GM23338 (cell line): ENCODE results near the gene IL10. TPM values are rescaled to one million over a fixed set of nuclear protein-coding genes. Genes with fewer than 3 reads are reported as not detected.
A peak's percentile ranks its signal among the peaks of the same experiment; 100 is the strongest.

Source experiments
- ATAC-seq: fragments of 200-7000 bp; cut with Tn5 transposase; 3 replicates; pipeline ENCODE4 v1.9.1; 2020
- DNase-seq: peaks from one replicate; pipeline ENCODE4 v3.0.0-alpha.2; 2015; ENCODE audit warnings: low spot score
- H2AFZ ChIP-seq: fragments of 200-600 bp; sonication (generic); 2 replicates; pipeline ENCODE4 v1.8.0; 2016; ENCODE audit warnings: antibody characterized with exemption, mild to moderate bottlenecking, moderate library complexity
- H3F3A ChIP-seq: fragments of 200-600 bp; sonication (generic); replicated peaks from 2 replicates; pipeline ENCODE4 v1.8.0; 2017; ENCODE audit warnings: antibody characterized with exemption, mixed run types, low read depth
- H3K27ac ChIP-seq: fragments of 200-600 bp; sonication (generic); 2 replicates; pipeline ENCODE4 v1.6.1; 2016; ENCODE audit warnings: low read depth
- H3K27me3 ChIP-seq: fragments of 200-600 bp; sonication (generic); 2 replicates; pipeline ENCODE4 v1.8.0; 2016; ENCODE audit warnings: mild to moderate bottlenecking, mixed run types, moderate library complexity; ENCODE audit not compliant: insufficient read depth
- H3K36me3 ChIP-seq: fragments of 200-600 bp; sonication (generic); 2 replicates; pipeline ENCODE4 v1.8.0; 2016; ENCODE audit warnings: mild to moderate bottlenecking; ENCODE audit not compliant: insufficient read depth
- H3K4me1 ChIP-seq: fragments of 200-600 bp; sonication (generic); 2 replicates; pipeline ENCODE4 v1.8.0; 2016; ENCODE audit warnings: mild to moderate bottlenecking, moderate library complexity; ENCODE audit not compliant: insufficient read depth
- H3K4me2 ChIP-seq: fragments of 200-600 bp; sonication (generic); 2 replicates; pipeline ENCODE4 v1.7.1; 2017; ENCODE audit warnings: mixed run types
- H3K4me3 ChIP-seq: fragments of 200-600 bp; sonication (generic); 2 replicates; pipeline ENCODE4 v1.6.1; 2016; ENCODE audit warnings: mixed run types
- H3K79me2 ChIP-seq: fragments of 200-600 bp; sonication (generic); replicated peaks from 2 replicates; pipeline ENCODE4 v1.8.0; 2017; ENCODE audit warnings: mild to moderate bottlenecking; ENCODE audit not compliant: insufficient read depth
- H3K9me2 ChIP-seq: fragments of 200-600 bp; sonication (generic); 2 replicates; pipeline ENCODE4 v1.8.0; 2017; ENCODE audit not compliant: insufficient read depth
- H4K20me1 ChIP-seq: fragments of 200-600 bp; sonication (generic); replicated peaks from 2 replicates; pipeline ENCODE4 v1.8.0; 2017; ENCODE audit warnings: mild to moderate bottlenecking; ENCODE audit not compliant: insufficient read depth
- H3K27ac Mint-ChIP-seq: 2 replicates; pipeline ENCODE4 v1.8.0; 2020; ENCODE audit warnings: inconsistent platforms, mild to moderate bottlenecking, moderate library complexity, mixed read lengths
- H3K27me3 Mint-ChIP-seq: 3 replicates; pipeline ENCODE4 v1.8.0; 2022; ENCODE audit warnings: low read depth, mild to moderate bottlenecking, moderate library complexity, mixed read lengths, inconsistent platforms; ENCODE audit not compliant: insufficient read depth, poor library complexity
- H3K36me3 Mint-ChIP-seq: 3 replicates; pipeline ENCODE4 v1.8.0; 2021; ENCODE audit warnings: low read depth, mild to moderate bottlenecking, inconsistent platforms, moderate library complexity, mixed read lengths
- H3K4me1 Mint-ChIP-seq: 3 replicates; pipeline ENCODE4 v1.8.0; 2020; ENCODE audit warnings: mild to moderate bottlenecking, inconsistent platforms, mixed read lengths
- H3K4me3 Mint-ChIP-seq: 3 replicates; pipeline ENCODE4 v1.8.0; 2021; ENCODE audit warnings: moderate library complexity, mild to moderate bottlenecking, inconsistent platforms, mixed read lengths
- H3K9me3 Mint-ChIP-seq: 3 replicates; pipeline ENCODE4 v1.8.0; 2020; ENCODE audit warnings: moderate library complexity, mild to moderate bottlenecking, inconsistent platforms, mixed read lengths
- CREB1 ChIP-seq: fragments of 250-450 bp; sonication (Bioruptor Pico); IDR thresholded peaks from 2 replicates; pipeline ENCODE4 v1.5.0; 2020; ENCODE audit warnings: low read depth, mild to moderate bottlenecking, moderate library complexity
- EZH2phosphoT487 ChIP-seq: fragments of 200-600 bp; sonication (generic); IDR thresholded peaks from one replicate; pipeline ENCODE4 v1.8.1; 2018; ENCODE audit warnings: antibody characterized with exemption; ENCODE audit not compliant: unreplicated experiment
- JUNB ChIP-seq: IDR thresholded peaks from one replicate; pipeline ENCODE4 v1.6.1; 2016; ENCODE audit warnings: antibody characterized with exemption; ENCODE audit not compliant: unreplicated experiment
- POLR2AphosphoS5 ChIP-seq: IDR thresholded peaks from 2 replicates; pipeline ENCODE4 v1.6.1; 2016; ENCODE audit warnings: antibody characterized with exemption, low read depth
- STAT1 ChIP-seq: IDR thresholded peaks from one replicate; pipeline ENCODE4 v1.6.1; 2016; ENCODE audit warnings: antibody characterized with exemption; ENCODE audit not compliant: unreplicated experiment
- ZNF331 ChIP-seq: fragments of 250-450 bp; sonication (Bioruptor Pico); IDR thresholded peaks from 2 replicates; pipeline ENCODE4 v1.5.0; 2020; ENCODE audit warnings: low read depth, mild to moderate bottlenecking, moderate library complexity
- polyA plus RNA-seq: library from polyadenylated mRNA; unstranded; fragments of >200 nt; fragmentation: Nextera tagmentation; extraction: Ambion mirVana; gene quantifications from 2 replicates; pipeline ENCODE4 v1.2.1, GENCODE V29; 2016
- total RNA-seq: library from RNA; depleted of rRNA; stranded (reverse); fragments of >200 nt; shearing (Covaris generic); gene quantifications from 2 replicates; pipeline ENCODE4 v1.2.3, GENCODE V29; 2014
- TF ChIP-seq, protein P1 (sequence below): IDR thresholded peaks from one replicate; pipeline ENCODE4 v1.6.1; 2018; ENCODE audit warnings: antibody characterized with exemption; ENCODE audit not compliant: unreplicated experiment
- TF ChIP-seq, protein P2 (sequence below): IDR thresholded peaks from 2 replicates; pipeline ENCODE4 v1.6.1; 2016; ENCODE audit warnings: antibody characterized with exemption
- TF ChIP-seq, protein P3 (sequence below), 2 experiments: fragments of 200-600 bp in 1 of 2; sonication (generic) in 1 of 2; conservative IDR thresholded peaks; 2 replicates each; pipeline versions ENCODE4 v1.5.1 to v1.6.1; 2016 to 2017; ENCODE audit warnings: antibody characterized with exemption in 2 of 2, low read depth in 2 of 2, mild to moderate bottlenecking in 2 of 2, moderate library complexity in 1 of 2
- TF ChIP-seq, protein P4 (sequence below): fragments of 250-450 bp; sonication (Bioruptor Pico); IDR thresholded peaks from 2 replicates; pipeline ENCODE4 v1.5.0; 2020; ENCODE audit warnings: mild to moderate bottlenecking, moderate library complexity

The IL10 gene
- total and polyA plus RNA-seq, 2 experiments from 2014 or later: not detected

DNA sequence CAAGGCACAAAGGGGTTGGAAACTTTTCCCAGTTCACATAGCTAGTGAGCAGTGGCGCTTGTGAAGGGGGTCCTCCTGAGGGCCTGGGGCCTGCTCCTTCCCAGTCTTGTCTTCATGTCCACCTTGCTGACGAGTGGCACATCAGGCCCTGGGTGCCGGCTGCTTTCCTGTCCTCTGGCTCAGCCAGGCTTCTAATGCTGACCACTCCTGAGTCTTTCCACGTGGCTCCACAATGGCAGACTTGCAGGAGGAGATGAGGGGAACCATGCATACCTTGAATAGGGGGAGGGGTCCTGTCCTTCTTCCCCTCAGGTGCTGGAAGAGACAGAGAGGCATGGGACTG, 48.9 kb downstream of the IL10 start (continued):
- TF ChIP-seq, protein P1, sequence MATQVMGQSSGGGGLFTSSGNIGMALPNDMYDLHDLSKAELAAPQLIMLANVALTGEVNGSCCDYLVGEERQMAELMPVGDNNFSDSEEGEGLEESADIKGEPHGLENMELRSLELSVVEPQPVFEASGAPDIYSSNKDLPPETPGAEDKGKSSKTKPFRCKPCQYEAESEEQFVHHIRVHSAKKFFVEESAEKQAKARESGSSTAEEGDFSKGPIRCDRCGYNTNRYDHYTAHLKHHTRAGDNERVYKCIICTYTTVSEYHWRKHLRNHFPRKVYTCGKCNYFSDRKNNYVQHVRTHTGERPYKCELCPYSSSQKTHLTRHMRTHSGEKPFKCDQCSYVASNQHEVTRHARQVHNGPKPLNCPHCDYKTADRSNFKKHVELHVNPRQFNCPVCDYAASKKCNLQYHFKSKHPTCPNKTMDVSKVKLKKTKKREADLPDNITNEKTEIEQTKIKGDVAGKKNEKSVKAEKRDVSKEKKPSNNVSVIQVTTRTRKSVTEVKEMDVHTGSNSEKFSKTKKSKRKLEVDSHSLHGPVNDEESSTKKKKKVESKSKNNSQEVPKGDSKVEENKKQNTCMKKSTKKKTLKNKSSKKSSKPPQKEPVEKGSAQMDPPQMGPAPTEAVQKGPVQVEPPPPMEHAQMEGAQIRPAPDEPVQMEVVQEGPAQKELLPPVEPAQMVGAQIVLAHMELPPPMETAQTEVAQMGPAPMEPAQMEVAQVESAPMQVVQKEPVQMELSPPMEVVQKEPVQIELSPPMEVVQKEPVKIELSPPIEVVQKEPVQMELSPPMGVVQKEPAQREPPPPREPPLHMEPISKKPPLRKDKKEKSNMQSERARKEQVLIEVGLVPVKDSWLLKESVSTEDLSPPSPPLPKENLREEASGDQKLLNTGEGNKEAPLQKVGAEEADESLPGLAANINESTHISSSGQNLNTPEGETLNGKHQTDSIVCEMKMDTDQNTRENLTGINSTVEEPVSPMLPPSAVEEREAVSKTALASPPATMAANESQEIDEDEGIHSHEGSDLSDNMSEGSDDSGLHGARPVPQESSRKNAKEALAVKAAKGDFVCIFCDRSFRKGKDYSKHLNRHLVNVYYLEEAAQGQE: no peak
- TF ChIP-seq EZH2phosphoT487 (no peak), ZNF331 (no peak), POLR2AphosphoS5 (no peak), JUNB (no peak), STAT1 (no peak), CREB1 (CRISPR knock-in tag) (no peak)
- TF ChIP-seq, protein P2, sequence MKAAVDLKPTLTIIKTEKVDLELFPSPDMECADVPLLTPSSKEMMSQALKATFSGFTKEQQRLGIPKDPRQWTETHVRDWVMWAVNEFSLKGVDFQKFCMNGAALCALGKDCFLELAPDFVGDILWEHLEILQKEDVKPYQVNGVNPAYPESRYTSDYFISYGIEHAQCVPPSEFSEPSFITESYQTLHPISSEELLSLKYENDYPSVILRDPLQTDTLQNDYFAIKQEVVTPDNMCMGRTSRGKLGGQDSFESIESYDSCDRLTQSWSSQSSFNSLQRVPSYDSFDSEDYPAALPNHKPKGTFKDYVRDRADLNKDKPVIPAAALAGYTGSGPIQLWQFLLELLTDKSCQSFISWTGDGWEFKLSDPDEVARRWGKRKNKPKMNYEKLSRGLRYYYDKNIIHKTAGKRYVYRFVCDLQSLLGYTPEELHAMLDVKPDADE: no peak
- TF ChIP-seq, protein P3, sequence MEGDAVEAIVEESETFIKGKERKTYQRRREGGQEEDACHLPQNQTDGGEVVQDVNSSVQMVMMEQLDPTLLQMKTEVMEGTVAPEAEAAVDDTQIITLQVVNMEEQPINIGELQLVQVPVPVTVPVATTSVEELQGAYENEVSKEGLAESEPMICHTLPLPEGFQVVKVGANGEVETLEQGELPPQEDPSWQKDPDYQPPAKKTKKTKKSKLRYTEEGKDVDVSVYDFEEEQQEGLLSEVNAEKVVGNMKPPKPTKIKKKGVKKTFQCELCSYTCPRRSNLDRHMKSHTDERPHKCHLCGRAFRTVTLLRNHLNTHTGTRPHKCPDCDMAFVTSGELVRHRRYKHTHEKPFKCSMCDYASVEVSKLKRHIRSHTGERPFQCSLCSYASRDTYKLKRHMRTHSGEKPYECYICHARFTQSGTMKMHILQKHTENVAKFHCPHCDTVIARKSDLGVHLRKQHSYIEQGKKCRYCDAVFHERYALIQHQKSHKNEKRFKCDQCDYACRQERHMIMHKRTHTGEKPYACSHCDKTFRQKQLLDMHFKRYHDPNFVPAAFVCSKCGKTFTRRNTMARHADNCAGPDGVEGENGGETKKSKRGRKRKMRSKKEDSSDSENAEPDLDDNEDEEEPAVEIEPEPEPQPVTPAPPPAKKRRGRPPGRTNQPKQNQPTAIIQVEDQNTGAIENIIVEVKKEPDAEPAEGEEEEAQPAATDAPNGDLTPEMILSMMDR (conservative IDR thresholded peaks at IDR 0.05; ENCODE audit: low read depth in 2 of 2): no peak

DNA sequence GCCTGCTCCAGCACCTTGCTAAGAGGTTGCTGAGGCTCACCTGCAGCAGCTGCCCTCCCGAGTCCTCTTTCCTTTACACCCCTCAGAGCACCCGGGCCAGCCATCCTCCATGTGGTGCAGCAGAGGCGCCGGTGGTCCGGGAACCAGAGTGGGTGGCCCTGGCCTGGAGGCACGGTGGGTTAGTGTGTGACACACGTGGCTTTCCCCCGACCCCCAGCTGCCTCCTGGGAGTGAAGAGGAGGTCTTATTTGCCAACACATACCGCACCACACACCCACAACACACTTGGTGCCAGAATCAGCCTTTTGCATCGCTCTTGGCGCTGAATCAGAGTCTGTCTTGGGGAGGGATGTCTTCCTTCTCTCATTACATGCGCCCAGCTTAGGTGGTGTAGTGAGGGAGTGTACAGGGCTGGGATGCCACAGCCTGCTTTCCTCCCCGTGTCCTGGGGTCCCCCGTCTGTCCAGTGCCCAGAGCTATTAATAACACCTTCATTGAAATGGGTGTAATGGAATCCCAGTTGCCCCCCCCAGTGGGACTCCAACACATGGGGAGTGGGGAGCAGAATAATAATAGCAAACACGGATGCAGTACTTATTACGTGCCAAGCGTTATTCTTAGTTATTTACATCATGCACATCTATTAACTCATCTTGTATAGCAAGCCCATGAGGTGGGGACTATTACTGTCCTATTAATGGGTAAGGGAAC, 49.4 kb downstream of the IL10 start:
- no peaks in the 10 kb centered on the region; the same call in 2 of the 3 replicates for H3K36me3 Mint-ChIP-seq
- H3K4me3 ChIP-seq: no peak overlapping the region
- peaks cover 54% of the 10 kb centered on the region for H3K79me2 ChIP-seq
- H3K36me3 ChIP-seq: no peaks in the 10 kb centered on the region
- no peaks in the 10 kb centered on the region for H3K9me2 ChIP-seq
- H3K27ac ChIP-seq: 0 out of 2 replicates have a peak overlapping the region, but pooled peaks have one; percentile 59
- H3K4me1 ChIP-seq: peaks cover 19% of the 10 kb centered on the region
- peaks cover 27% of the 10 kb centered on the region for H3K4me1 Mint-ChIP-seq
- peaks cover 36% of the 10 kb centered on the region for H4K20me1 ChIP-seq
- H2AFZ ChIP-seq: no peak overlapping the region
- DNase-seq: no peak
- H3K4me2 ChIP-seq: peak overlapping the region; percentile 43; the same call in 1 of the 2 replicates
- H3K27me3 ChIP-seq: no peaks in the 10 kb centered on the region
- H3K27ac Mint-ChIP-seq: no peak overlapping the region
- H3K4me3 Mint-ChIP-seq: no peak overlapping the region
- peaks cover 6% of the 10 kb centered on the region for H3K27me3 Mint-ChIP-seq
- H3F3A ChIP-seq: no peaks in the 10 kb centered on the region
- no peaks in the 10 kb centered on the region; the same call in 2 of the 3 replicates for H3K9me3 Mint-ChIP-seq
- ATAC-seq: no peak; the same call in 2 of the 3 replicates
- TF ChIP-seq, protein P4, sequence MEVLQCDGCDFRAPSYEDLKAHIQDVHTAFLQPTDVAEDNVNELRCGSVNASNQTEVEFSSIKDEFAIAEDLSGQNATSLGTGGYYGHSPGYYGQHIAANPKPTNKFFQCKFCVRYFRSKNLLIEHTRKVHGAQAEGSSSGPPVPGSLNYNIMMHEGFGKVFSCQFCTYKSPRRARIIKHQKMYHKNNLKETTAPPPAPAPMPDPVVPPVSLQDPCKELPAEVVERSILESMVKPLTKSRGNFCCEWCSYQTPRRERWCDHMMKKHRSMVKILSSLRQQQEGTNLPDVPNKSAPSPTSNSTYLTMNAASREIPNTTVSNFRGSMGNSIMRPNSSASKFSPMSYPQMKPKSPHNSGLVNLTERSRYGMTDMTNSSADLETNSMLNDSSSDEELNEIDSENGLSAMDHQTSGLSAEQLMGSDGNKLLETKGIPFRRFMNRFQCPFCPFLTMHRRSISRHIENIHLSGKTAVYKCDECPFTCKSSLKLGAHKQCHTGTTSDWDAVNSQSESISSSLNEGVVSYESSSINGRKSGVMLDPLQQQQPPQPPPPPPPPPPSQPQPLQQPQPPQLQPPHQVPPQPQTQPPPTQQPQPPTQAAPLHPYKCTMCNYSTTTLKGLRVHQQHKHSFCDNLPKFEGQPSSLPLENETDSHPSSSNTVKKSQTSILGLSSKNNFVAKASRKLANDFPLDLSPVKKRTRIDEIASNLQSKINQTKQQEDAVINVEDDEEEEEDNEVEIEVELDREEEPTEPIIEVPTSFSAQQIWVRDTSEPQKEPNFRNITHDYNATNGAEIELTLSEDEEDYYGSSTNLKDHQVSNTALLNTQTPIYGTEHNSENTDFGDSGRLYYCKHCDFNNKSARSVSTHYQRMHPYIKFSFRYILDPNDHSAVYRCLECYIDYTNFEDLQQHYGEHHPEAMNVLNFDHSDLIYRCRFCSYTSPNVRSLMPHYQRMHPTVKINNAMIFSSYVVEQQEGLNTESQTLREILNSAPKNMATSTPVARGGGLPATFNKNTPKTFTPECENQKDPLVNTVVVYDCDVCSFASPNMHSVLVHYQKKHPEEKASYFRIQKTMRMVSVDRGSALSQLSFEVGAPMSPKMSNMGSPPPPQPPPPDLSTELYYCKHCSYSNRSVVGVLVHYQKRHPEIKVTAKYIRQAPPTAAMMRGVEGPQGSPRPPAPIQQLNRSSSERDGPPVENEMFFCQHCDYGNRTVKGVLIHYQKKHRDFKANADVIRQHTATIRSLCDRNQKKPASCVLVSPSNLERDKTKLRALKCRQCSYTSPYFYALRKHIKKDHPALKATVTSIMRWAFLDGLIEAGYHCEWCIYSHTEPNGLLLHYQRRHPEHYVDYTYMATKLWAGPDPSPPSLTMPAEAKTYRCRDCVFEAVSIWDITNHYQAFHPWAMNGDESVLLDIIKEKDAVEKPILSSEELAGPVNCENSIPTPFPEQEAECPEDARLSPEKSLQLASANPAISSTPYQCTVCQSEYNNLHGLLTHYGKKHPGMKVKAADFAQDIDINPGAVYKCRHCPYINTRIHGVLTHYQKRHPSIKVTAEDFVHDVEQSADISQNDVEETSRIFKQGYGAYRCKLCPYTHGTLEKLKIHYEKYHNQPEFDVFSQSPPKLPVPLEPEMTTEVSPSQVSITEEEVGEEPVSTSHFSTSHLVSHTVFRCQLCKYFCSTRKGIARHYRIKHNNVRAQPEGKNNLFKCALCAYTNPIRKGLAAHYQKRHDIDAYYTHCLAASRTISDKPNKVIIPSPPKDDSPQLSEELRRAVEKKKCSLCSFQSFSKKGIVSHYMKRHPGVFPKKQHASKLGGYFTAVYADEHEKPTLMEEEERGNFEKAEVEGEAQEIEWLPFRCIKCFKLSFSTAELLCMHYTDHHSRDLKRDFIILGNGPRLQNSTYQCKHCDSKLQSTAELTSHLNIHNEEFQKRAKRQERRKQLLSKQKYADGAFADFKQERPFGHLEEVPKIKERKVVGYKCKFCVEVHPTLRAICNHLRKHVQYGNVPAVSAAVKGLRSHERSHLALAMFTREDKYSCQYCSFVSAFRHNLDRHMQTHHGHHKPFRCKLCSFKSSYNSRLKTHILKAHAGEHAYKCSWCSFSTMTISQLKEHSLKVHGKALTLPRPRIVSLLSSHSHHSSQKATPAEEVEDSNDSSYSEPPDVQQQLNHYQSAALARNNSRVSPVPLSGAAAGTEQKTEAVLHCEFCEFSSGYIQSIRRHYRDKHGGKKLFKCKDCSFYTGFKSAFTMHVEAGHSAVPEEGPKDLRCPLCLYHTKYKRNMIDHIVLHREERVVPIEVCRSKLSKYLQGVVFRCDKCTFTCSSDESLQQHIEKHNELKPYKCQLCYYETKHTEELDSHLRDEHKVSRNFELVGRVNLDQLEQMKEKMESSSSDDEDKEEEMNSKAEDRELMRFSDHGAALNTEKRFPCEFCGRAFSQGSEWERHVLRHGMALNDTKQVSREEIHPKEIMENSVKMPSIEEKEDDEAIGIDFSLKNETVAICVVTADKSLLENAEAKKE (CRISPR knock-in tag): no peak
- TF ChIP-seq STAT1 (no peak), ZNF331 (no peak), JUNB (no peak)
